ENCODE data around the gene CEP164.
"Not testable (repeated sequence)": the region's sequence is repeated elsewhere in the genome, so short reads cannot be mapped to it uniquely, and the experiment has no call there.

Gene CEP164

GRCh38 chr11:117396970-117397369 lies 69.3 kb downstream of the CEP164 start:
- DNase-seq (ENCODE audit: low spot score), result no peak

- DNase-seq (ENCODE audit: low spot score), result not testable (repeated sequence)
Observed at GRCh38 chr11:117398618-117399017, 71.0 kb downstream of the CEP164 start.

DNA sequence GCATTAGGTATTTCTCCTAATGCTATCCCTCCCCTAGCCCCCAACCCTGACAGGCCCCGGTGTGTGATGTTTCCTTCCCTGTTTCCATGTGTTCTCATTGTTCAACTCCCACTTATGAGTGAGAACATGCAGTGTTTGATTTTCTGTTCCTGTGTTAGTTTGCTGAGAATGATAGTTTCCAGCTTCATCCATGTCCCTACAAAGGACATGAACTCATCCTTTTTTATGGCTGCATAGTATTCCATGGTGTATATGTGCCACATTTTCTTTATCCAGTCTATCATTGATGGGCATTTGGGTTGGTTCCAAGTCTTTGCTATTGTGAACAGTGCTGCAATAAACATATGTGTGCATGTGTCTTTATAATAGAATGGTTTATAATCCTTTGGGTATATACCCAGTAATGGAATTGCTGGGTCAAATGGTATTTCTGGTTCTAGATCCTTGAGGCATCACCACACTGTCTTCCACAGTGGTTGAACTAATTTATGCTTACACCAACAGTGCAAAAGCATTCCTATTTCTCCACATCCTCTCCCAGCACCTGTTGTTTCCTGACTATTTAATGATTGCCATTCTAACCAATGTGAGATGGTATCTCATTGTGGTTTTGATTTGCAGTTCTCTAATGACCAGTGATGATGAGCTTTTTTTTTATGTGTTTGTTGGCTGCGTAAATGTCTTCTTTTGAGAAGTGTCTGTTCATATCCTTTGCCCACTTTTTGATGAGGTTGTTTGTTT lies 71.6 kb downstream of the CEP164 start:
- not testable (repeated sequence) for DNase-seq (ENCODE audit: low spot score)

- not testable (repeated sequence) for DNase-seq (ENCODE audit: low spot score)
Observed at GRCh38 chr11:117405898-117406297, 78.2 kb downstream of the CEP164 start.

DNA sequence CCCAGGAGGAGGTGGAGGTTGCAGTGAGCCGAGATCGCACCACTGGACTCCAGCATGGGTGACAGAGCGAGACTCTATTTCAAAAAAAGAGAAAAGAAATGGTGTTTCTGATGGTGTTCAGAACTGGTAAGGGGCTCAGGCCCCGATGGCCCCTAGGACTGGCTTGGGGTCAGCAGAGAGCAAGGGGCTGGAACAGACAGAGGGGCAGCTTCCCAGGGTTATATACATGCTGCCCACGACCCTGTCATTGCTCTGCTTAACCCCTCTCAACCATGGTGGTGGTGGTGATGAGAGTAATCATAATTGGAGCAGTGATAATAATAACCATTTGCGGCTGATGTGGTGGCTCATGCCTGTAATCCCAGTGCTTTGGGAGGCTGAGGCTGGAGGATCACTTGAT lies 79.4 kb downstream of the CEP164 start:
- DNase-seq (ENCODE audit: low spot score), result no peak

DNA sequence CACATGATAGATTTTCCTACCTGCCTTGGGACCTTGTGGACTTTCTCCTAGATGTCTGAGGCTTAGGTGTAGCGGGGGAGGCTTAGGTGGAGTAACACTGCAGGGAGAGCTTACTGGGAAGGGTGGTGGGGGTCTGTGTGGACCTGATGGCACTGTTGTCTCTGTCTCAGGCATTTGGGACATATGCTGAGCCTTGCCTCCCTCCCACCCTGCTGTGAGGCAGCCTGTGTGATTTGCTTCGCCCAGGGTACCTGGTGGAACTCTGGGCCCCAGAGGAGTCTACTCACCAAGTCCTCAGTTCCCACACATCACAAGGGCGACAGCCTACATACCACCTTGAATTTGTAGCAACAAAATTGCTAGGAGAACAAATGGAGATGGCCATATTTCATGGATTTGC lies 80.7 kb downstream of the CEP164 start:
- no peak for DNase-seq (ENCODE audit: low spot score)

GRCh38 chr11:117409511-117409910 lies 81.9 kb downstream of the CEP164 start:
- no peak for DNase-seq (ENCODE audit: low spot score)

- no peak for DNase-seq (ENCODE audit: low spot score)
Observed at GRCh38 chr11:117410238-117410637, 82.6 kb downstream of the CEP164 start.

GRCh38 chr11:117410861-117411710 lies 83.4 kb downstream of the CEP164 start:
- DNase-seq (ENCODE audit: low spot score), result no peak

- no peak for DNase-seq (ENCODE audit: low spot score)
Observed at GRCh38 chr11:117411736-117412135, 84.1 kb downstream of the CEP164 start.

GRCh38 chr11:117412176-117412575 lies 84.5 kb downstream of the CEP164 start:
- DNase-seq (ENCODE audit: low spot score), result no peak

- DNase-seq (ENCODE audit: low spot score), result no peak
Observed at GRCh38 chr11:117412653-117413275, 85.1 kb downstream of the CEP164 start.

DNA sequence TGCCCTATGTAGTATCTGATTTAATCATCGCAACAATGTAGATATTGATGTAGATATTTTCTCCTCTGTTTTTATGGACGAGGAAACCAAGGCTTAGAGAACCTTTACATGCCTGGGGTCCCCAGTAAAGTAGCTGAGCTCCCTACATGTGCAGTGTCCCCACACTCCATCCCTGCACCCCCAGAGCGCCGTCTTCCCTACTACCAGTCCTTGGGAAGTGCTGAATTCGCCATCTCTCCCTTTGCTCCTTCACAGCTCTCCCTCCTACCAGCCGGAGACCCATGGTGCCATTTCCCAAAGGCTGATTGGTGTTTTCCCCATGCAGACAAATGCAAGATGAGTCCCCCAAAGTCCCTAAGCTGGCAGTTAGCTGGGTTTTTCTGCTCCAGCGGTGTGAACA lies 86.0 kb downstream of the CEP164 start:
- no peak for DNase-seq (ENCODE audit: low spot score)

- no peak for DNase-seq (ENCODE audit: low spot score)
Observed at GRCh38 chr11:117414724-117415123, 87.1 kb downstream of the CEP164 start.

GRCh38 chr11:117415358-117415896 lies 87.8 kb downstream of the CEP164 start:
- no peak for DNase-seq (ENCODE audit: low spot score)

- no peak for DNase-seq (ENCODE audit: low spot score)
Observed at GRCh38 chr11:117417342-117417741, 89.7 kb downstream of the CEP164 start.

- no peak for DNase-seq (ENCODE audit: low spot score)
Observed at GRCh38 chr11:117417856-117418255, 90.2 kb downstream of the CEP164 start.

GRCh38 chr11:117418737-117419481 lies 91.3 kb downstream of the CEP164 start:
- no peak for DNase-seq (ENCODE audit: low spot score)

GRCh38 chr11:117419482-117420142 lies 92.0 kb downstream of the CEP164 start:
- DNase-seq (ENCODE audit: low spot score), result no peak

GRCh38 chr11:117420143-117420485 lies 92.5 kb downstream of the CEP164 start:
- no peak for DNase-seq (ENCODE audit: low spot score)

GRCh38 chr11:117420598-117420997 lies 92.9 kb downstream of the CEP164 start:
- DNase-seq (ENCODE audit: low spot score), result no peak
